T follicular helper cell (primary cell): ENCODE measurements around the gene TGM2.

ENCODE experiments used
- DNase-seq: peaks from one replicate; pipeline ENCODE4 v3.0.0-alpha.2; 2020; ENCODE audit warnings: low read depth

Gene TGM2

GRCh38 chr20:38161412-38161774 is 3.7 kb downstream of the TGM2 start:
- no peak for DNase-seq

- DNase-seq = no peak
Measured at GRCh38 chr20:38159957-38160756, 4.9 kb downstream of the TGM2 start.

- no peak for DNase-seq
Measured at GRCh38 chr20:38159566-38159956, 5.5 kb downstream of the TGM2 start.

GRCh38 chr20:38158701-38159351 is 6.2 kb downstream of the TGM2 start:
- no peak for DNase-seq

- DNase-seq = no peak
Measured at GRCh38 chr20:38157635-38158495, 7.2 kb downstream of the TGM2 start.

GRCh38 chr20:38156888-38157634 is 8.0 kb downstream of the TGM2 start:
- DNase-seq = no peak

GRCh38 chr20:38156280-38156679 is 8.8 kb downstream of the TGM2 start:
- no peak for DNase-seq

GRCh38 chr20:38155811-38156210 is 9.3 kb downstream of the TGM2 start:
- no peak for DNase-seq

GRCh38 chr20:38153401-38153800 is 11.7 kb downstream of the TGM2 start:
- no peak for DNase-seq

GRCh38 chr20:38152621-38153221 is 12.3 kb downstream of the TGM2 start:
- DNase-seq = no peak

GRCh38 chr20:38152175-38152620 is 12.9 kb downstream of the TGM2 start:
- DNase-seq = no peak

GRCh38 chr20:38151455-38151854 is 13.6 kb downstream of the TGM2 start:
- DNase-seq = no peak

GRCh38 chr20:38150335-38151170 is 14.5 kb downstream of the TGM2 start:
- DNase-seq = no peak

GRCh38 chr20:38148328-38149102 is 16.6 kb downstream of the TGM2 start:
- no peak for DNase-seq

GRCh38 chr20:38147751-38148150 is 17.3 kb downstream of the TGM2 start:
- DNase-seq = no peak

GRCh38 chr20:38147163-38147562 is 17.9 kb downstream of the TGM2 start:
- DNase-seq = no peak

GRCh38 chr20:38146628-38147027 is 18.4 kb downstream of the TGM2 start:
- no peak for DNase-seq

GRCh38 chr20:38146156-38146555 is 18.9 kb downstream of the TGM2 start:
- no peak for DNase-seq

GRCh38 chr20:38145729-38146075 is 19.4 kb downstream of the TGM2 start:
- no peak for DNase-seq
